SK-N-SH (cell line): ENCODE measurements around the gene NDUFB3. TPM values are rescaled to one million over a fixed set of nuclear protein-coding genes. Genes with fewer than 3 reads are reported as not detected.
A peak's percentile ranks its signal among the peaks of the same experiment; 100 is the strongest.

ENCODE experiments used
- CTCF ChIA-PET: fragments of 300-600, 350-600 bp; formaldehyde crosslinking; extraction: SDS; loops from one replicate; lab custom pipeline; 2021; lab: Yijun Ruan, JAX
- POLR2A ChIA-PET: fragments of 350-600 bp; sonication (Branson Sonifier 250); formaldehyde crosslinking; extraction: SDS; loops from one replicate; lab custom pipeline; 2020; ENCODE audit warnings: antibody characterized with exemption, inconsistent platforms; lab: Yijun Ruan, JAX
- DNase-seq: peaks from one replicate; pipeline ENCODE4 v3.0.0; 2012
- H2AFZ ChIP-seq: fragments of 200-600 bp; sonication (generic); 2 replicates; pipeline ENCODE4 v1.8.1; 2016; ENCODE audit warnings: antibody characterized with exemption, mild to moderate bottlenecking, low read depth
- H3F3A ChIP-seq: fragments of 200-600 bp; sonication (generic); replicated peaks from 2 replicates; pipeline ENCODE3; 2016; ENCODE audit warnings: antibody characterized with exemption, mild to moderate bottlenecking; ENCODE audit not compliant: insufficient read depth
- H3K27ac ChIP-seq, 2 experiments: fragments of 200-500 bp in 1 of 2; fragments of 200-600 bp in 1 of 2; sonication (Bioruptor generic) in 1 of 2; sonication (generic), shearing (Covaris generic) in 1 of 2; 2 replicates each; pipeline versions ENCODE4 v1.5.1 to v1.6.1; 2014 to 2016; ENCODE audit warnings: low read depth in 2 of 2, inconsistent platforms in 1 of 2, low read length in 1 of 2, mild to moderate bottlenecking in 1 of 2, mixed read lengths in 1 of 2
- H3K27me3 ChIP-seq: fragments of 200-600 bp; sonication (generic), shearing (Covaris generic); 2 replicates; pipeline ENCODE4 v1.6.1; 2016; ENCODE audit warnings: mixed run types; ENCODE audit not compliant: insufficient read depth
- H3K36me3 ChIP-seq, 2 experiments: fragments of 200-500 bp in 1 of 2; fragments of 200-600 bp in 1 of 2; sonication (Bioruptor generic) in 1 of 2; sonication (generic) in 1 of 2; replicated peaks in 1 of 2; 2 replicates each; pipeline versions ENCODE3 to v1.5.1; 2014 to 2016; ENCODE audit warnings: low read length in 1 of 2, mild to moderate bottlenecking in 1 of 2; ENCODE audit not compliant: insufficient read depth in 2 of 2, control insufficient read depth in 1 of 2
- H3K4me1 ChIP-seq, 2 experiments: fragments of 200-500 bp in 1 of 2; fragments of 200-600 bp in 1 of 2; sonication (Bioruptor generic) in 1 of 2; sonication (generic), shearing (Covaris generic) in 1 of 2; 2 replicates each; pipeline versions ENCODE4 v1.5.1 to v1.6.1; 2014 to 2016; ENCODE audit warnings: low read depth in 1 of 2, low read length in 1 of 2, mixed run types in 1 of 2; ENCODE audit not compliant: insufficient read depth in 2 of 2, control insufficient read depth in 1 of 2
- H3K4me2 ChIP-seq: fragments of 200-600 bp; sonication (generic), shearing (Covaris generic); 2 replicates; pipeline ENCODE4 v1.6.1; 2017; ENCODE audit warnings: mixed run types
- H3K4me3 ChIP-seq, 2 experiments: fragments of 200-500 bp in 1 of 2; fragments of 200-600 bp in 1 of 2; sonication (Bioruptor generic) in 1 of 2; sonication (generic), shearing (Covaris generic) in 1 of 2; 2 replicates each; pipeline versions ENCODE4 v1.5.1 to v1.8.1; 2014 to 2016; ENCODE audit warnings: low read depth in 2 of 2, inconsistent platforms in 1 of 2, low read length in 1 of 2, mild to moderate bottlenecking in 1 of 2, mixed read lengths in 1 of 2, moderate library complexity in 1 of 2
- H3K79me2 ChIP-seq: fragments of 200-600 bp; sonication (generic); 2 replicates; pipeline ENCODE4 v1.8.1; 2017; ENCODE audit warnings: mild to moderate bottlenecking; ENCODE audit not compliant: insufficient read depth
- H3K9ac ChIP-seq: fragments of 200-600 bp; sonication (generic); 2 replicates; pipeline ENCODE4 v1.6.1; 2017; ENCODE audit warnings: mixed run types
- H3K9me2 ChIP-seq: fragments of 200-600 bp; sonication (generic); 2 replicates; pipeline ENCODE4 v1.6.1; 2017; ENCODE audit warnings: mixed run types
- H3K9me3 ChIP-seq: fragments of 200-600 bp; sonication (generic); 2 replicates; pipeline ENCODE4 v1.6.1; 2017; ENCODE audit warnings: mixed run types, mild to moderate bottlenecking, moderate library complexity
- H4K20me1 ChIP-seq: fragments of 200-600 bp; sonication (generic); 2 replicates; pipeline ENCODE4 v1.6.1; 2017; ENCODE audit warnings: mild to moderate bottlenecking, mixed run types; ENCODE audit not compliant: insufficient read depth
- EP300 ChIP-seq, 2 experiments: IDR thresholded peaks; 2 replicates each; pipeline versions ENCODE4 v1.4.0 to v1.6.1; 2012; ENCODE audit warnings: borderline replicate concordance in 1 of 2, low read depth in 1 of 2, low read length in 1 of 2
- FOXJ3 ChIP-seq: sonication (generic); formaldehyde crosslinking; IDR thresholded peaks from 2 replicates; pipeline ENCODE4 v1.5.1; 2020; ENCODE audit warnings: mild to moderate bottlenecking, missing genetic modification reagents
- SIN3A ChIP-seq: IDR thresholded peaks from 2 replicates; pipeline ENCODE4 v1.6.1; 2012; ENCODE audit warnings: low read depth, mild to moderate bottlenecking, low read length, moderate library complexity, borderline replicate concordance
- TCF12 ChIP-seq: IDR thresholded peaks from 2 replicates; pipeline ENCODE4 v1.4.0; 2012
- YY1 ChIP-seq: IDR thresholded peaks from 2 replicates; pipeline ENCODE4 v1.4.0; 2012; ENCODE audit warnings: low read depth, mild to moderate bottlenecking
- WGBS: methylation state at CpG from one replicate; pipeline ENCODE4 v1.1.6; 2017; ENCODE audit warnings: low lambda C conversion rate; 5-methylcytosine and 5-hydroxymethylcytosine counted together
- polyA plus RNA-seq, 3 experiments: library from polyadenylated mRNA; depleted of rRNA; stranded (reverse); fragments of >200 nt; gene quantifications; 2 replicates each; pipeline ENCODE4 v1.2.3, GENCODE V29; 2012
- TF ChIP-seq, protein P1 (sequence below): fragments of 200-600 bp; sonication (generic); IDR thresholded peaks from 2 replicates; pipeline ENCODE4 v1.6.1; 2017; ENCODE audit warnings: antibody characterized with exemption, mild to moderate bottlenecking, moderate library complexity
- TF ChIP-seq, protein P2 (sequence below): IDR thresholded peaks from 2 replicates; pipeline ENCODE4; 2012
- TF ChIP-seq, protein P3 (sequence below): IDR thresholded peaks from 2 replicates; pipeline ENCODE4 v1.4.0; 2012; ENCODE audit warnings: low read depth, borderline replicate concordance

The NDUFB3 gene
- polyA plus RNA-seq, 1 of the 3 experiments (the other 2 are of a cell fraction) = 55.9 TPM

DNA sequence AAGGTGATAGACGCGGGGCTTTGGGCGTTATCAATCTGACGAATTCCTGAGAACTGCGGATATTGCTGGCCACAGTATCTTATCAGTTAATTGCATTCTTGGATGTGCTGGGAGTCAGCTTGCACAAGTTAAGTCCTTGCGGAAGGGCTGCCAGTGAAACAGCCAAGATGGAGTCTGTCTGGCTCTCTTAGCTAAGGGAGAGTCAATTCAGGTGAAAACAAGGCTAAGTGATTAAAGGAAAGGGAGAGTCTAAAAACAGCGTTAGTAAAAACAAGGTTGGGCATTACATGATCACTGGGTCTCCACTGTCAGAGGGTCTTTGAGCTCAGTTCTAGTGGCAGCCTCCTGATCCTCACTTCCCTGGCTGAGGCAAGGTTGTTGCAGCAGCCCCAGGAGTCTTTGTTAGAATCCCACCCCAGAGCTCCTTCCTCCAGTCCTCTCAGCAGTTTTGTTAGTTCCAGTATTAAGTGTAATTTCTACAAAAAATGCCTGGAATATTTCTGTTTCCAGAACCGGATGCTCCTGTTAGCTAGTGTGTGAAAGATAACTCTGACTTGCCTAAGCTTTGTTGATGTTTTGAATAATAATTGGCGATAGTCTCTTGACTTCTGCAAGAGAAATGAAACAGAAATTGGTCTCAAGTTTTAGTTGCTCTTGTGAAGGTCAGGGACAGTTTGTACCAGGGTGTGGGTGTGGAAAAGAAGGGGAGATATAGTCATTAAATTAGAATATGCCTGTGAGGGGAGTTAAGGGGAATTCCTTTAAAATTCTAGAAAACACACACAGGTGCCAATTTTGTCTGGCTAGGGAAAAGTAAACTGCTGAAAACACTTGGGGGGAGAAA, 54.7 kb downstream of the NDUFB3 start:
- POLR2A ChIA-PET = no interaction called here
- peak overlapping the region; percentile 75 for H3K9ac ChIP-seq
- H3K4me2 ChIP-seq = peak overlapping the region; percentile 76
- WGBS = 65% methylated on average over 9 of the region's 9 CpGs
- 0 out of 4 replicates have a peak overlapping the region, but pooled peaks of 1 of the 2 experiments have one; percentile 12 for H3K4me3 ChIP-seq
- H3K27ac ChIP-seq = peak overlapping the region; percentile 53 to 96; a peak in 3 of 4 replicates
- H3F3A ChIP-seq = peaks cover 40% of the 10 kb centered on the region
- no peaks in the 10 kb centered on the region for H4K20me1 ChIP-seq
- peaks cover under 1 to 2% of the 10 kb centered on the region in 2 experiments for H3K36me3 ChIP-seq
- peaks cover 96% of the 10 kb centered on the region for H3K79me2 ChIP-seq
- no peaks in the 10 kb centered on the region for H3K9me3 ChIP-seq
- H3K27me3 ChIP-seq = no peaks in the 10 kb centered on the region
- no peaks in the 10 kb centered on the region for H3K9me2 ChIP-seq
- TF ChIP-seq, protein P1, sequence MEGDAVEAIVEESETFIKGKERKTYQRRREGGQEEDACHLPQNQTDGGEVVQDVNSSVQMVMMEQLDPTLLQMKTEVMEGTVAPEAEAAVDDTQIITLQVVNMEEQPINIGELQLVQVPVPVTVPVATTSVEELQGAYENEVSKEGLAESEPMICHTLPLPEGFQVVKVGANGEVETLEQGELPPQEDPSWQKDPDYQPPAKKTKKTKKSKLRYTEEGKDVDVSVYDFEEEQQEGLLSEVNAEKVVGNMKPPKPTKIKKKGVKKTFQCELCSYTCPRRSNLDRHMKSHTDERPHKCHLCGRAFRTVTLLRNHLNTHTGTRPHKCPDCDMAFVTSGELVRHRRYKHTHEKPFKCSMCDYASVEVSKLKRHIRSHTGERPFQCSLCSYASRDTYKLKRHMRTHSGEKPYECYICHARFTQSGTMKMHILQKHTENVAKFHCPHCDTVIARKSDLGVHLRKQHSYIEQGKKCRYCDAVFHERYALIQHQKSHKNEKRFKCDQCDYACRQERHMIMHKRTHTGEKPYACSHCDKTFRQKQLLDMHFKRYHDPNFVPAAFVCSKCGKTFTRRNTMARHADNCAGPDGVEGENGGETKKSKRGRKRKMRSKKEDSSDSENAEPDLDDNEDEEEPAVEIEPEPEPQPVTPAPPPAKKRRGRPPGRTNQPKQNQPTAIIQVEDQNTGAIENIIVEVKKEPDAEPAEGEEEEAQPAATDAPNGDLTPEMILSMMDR = no peak
- 0 out of 2 replicates have a peak, but pooled peaks have one; percentile 27 for TF ChIP-seq SIN3A
- TF ChIP-seq YY1 = 0 out of 2 replicates have a peak, but pooled peaks have one; percentile 33
- peak overlapping the region; percentile 53 for H2AFZ ChIP-seq
- H3K4me1 ChIP-seq = peaks cover 24 to 60% of the 10 kb centered on the region in 2 experiments
- no peak for DNase-seq
- CTCF ChIA-PET = interaction anchor here (1.1 to 1.4 kb wide), 3 partner anchors 9 to 51 kb away, joined by 3 to 5 read pairs (median 3); no protein-coding TSS in a partner anchor

DNA sequence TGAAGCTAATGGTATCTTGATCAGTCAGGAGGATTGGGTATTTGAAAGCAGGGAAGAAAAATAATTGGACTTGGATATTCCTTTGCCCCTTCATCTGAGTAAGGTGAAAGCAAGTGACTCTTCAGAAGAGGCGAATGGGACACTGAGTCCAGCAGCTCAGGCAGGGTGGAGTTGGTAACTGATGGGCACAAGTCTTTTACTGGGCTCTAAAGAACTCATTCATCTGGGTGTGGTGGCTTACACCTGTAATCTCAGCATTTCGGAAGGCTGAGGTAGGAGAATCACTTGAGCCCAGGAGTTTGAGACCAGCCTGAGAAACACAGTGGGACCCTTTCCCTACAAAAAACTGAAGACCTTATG, 55.3 kb downstream of the NDUFB3 start:
- peaks cover 45% of the 10 kb centered on the region for H3F3A ChIP-seq
- H3K9me2 ChIP-seq = no peaks in the 10 kb centered on the region
- H3K4me2 ChIP-seq = peak overlapping the region; percentile 76
- H2AFZ ChIP-seq = no peak overlapping the region
- peaks cover 96% of the 10 kb centered on the region for H3K79me2 ChIP-seq
- ChIA-PET CTCF (interaction anchor here (1.1 to 1.4 kb wide), 3 partner anchors 9 to 51 kb away, joined by 3 to 5 read pairs (median 3); no protein-coding TSS in a partner anchor), POLR2A (no interaction called here)
- peak overlapping the region in 1 of 2 experiments; percentile 12; a peak in 2 of 4 replicates for H3K4me3 ChIP-seq
- H3K27ac ChIP-seq = peak overlapping the region; percentile 53 to 96; a peak in 3 of 4 replicates
- no peaks in the 10 kb centered on the region for H3K27me3 ChIP-seq
- peaks cover 0 to 4% of the 10 kb centered on the region in 2 experiments for H3K36me3 ChIP-seq
- 89% methylated on average over 2 of the region's 2 CpGs for WGBS
- TF ChIP-seq TCF12 = no peak
- TF ChIP-seq, protein P2, sequence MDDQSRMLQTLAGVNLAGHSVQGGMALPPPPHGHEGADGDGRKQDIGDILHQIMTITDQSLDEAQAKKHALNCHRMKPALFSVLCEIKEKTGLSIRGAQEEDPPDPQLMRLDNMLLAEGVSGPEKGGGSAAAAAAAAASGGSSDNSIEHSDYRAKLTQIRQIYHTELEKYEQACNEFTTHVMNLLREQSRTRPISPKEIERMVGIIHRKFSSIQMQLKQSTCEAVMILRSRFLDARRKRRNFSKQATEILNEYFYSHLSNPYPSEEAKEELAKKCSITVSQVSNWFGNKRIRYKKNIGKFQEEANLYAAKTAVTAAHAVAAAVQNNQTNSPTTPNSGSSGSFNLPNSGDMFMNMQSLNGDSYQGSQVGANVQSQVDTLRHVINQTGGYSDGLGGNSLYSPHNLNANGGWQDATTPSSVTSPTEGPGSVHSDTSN = no peak
- TF ChIP-seq FOXJ3 (CRISPR knock-in tag) = no peak
- no peak for TF ChIP-seq EP300 (IDR thresholded peaks at IDR 0.05; ENCODE audit: borderline replicate concordance in 1 of 2, low read depth in 1 of 2, low read length in 1 of 2)
- TF ChIP-seq, protein P3, sequence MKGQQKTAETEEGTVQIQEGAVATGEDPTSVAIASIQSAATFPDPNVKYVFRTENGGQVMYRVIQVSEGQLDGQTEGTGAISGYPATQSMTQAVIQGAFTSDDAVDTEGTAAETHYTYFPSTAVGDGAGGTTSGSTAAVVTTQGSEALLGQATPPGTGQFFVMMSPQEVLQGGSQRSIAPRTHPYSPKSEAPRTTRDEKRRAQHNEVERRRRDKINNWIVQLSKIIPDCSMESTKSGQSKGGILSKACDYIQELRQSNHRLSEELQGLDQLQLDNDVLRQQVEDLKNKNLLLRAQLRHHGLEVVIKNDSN = no peak
- peaks cover 24 to 60% of the 10 kb centered on the region in 2 experiments for H3K4me1 ChIP-seq
- DNase-seq = no peak
- H3K9me3 ChIP-seq = no peaks in the 10 kb centered on the region
- no peaks in the 10 kb centered on the region for H4K20me1 ChIP-seq
- H3K9ac ChIP-seq = peak overlapping the region; percentile 75
